Fibroblast of villous mesenchyme (primary cell): ENCODE results near the gene TMEM54. TPM values are rescaled to one million over a fixed set of nuclear protein-coding genes. Genes with fewer than 3 reads are reported as not detected.

Source experiments
- DNase-seq: peaks from one replicate; pipeline ENCODE4 v3.0.0-alpha.2; 2010; ENCODE audit warnings: low read depth
- H3K4me3 ChIP-seq: 2 replicates; pipeline ENCODE4 v1.5.1; 2011; ENCODE audit warnings: low read depth, mild to moderate bottlenecking, low read length
- CTCF ChIP-seq: IDR thresholded peaks from 2 replicates; pipeline ENCODE4 v1.5.1; 2012; ENCODE audit warnings: low read depth, mild to moderate bottlenecking, low read length; ENCODE audit not compliant: insufficient read depth
- total RNA-seq: library from RNA; depleted of rRNA; stranded (reverse); fragments of >200 nt; gene quantifications from 2 replicates; pipeline ENCODE4 v1.2.3, GENCODE V29; 2012

TMEM54 gene
- total RNA-seq, 1 donor, result 9.9 TPM

GRCh38 chr1:32868806-32869455, 32.3 kb downstream of the TMEM54 start:
- no peak for TF ChIP-seq CTCF
- no peak overlapping the region for H3K4me3 ChIP-seq
- DNase-seq, result no peak

- no peak for TF ChIP-seq CTCF
- DNase-seq, result no peak
- H3K4me3 ChIP-seq, result no peak overlapping the region
Observed at GRCh38 chr1:32868085-32868484, 33.1 kb downstream of the TMEM54 start.

- no peak for TF ChIP-seq CTCF
- DNase-seq, result no peak
- H3K4me3 ChIP-seq, result no peak overlapping the region
Observed at GRCh38 chr1:32867671-32868070, 33.5 kb downstream of the TMEM54 start.

GRCh38 chr1:32867151-32867550, 34.0 kb downstream of the TMEM54 start:
- DNase-seq, result no peak
- H3K4me3 ChIP-seq, result no peak overlapping the region
- TF ChIP-seq CTCF, result no peak

GRCh38 chr1:32865639-32866405, 35.4 kb downstream of the TMEM54 start:
- no peak for TF ChIP-seq CTCF
- H3K4me3 ChIP-seq, result no peak overlapping the region
- no peak for DNase-seq

GRCh38 chr1:32864375-32865019, 36.7 kb downstream of the TMEM54 start:
- no peak overlapping the region for H3K4me3 ChIP-seq
- no peak for TF ChIP-seq CTCF

More at GRCh38 chr1:32864375-32865019, 36.7 kb downstream of the TMEM54 start:
- no peak for DNase-seq
